Esophagus (tissue), 2 donors: ENCODE measurements around the gene EGFR. TPM values are rescaled to one million over a fixed set of nuclear protein-coding genes. Genes with fewer than 3 reads are reported as not detected.

Experiments used
- H3K27ac ChIP-seq, 2 donors: one replicate each; pipeline ENCODE4 v1.5.1; 2013; ENCODE audit warnings: low read depth in 2 of 2, mild to moderate bottlenecking in 2 of 2, inconsistent platforms in 1 of 2, low read length in 1 of 2, moderate library complexity in 1 of 2
- H3K27me3 ChIP-seq, 2 donors: one replicate each; pipeline ENCODE4 v1.6.1; 2013; ENCODE audit warnings: low read length in 2 of 2, control low read depth in 1 of 2, mild to moderate bottlenecking in 1 of 2; ENCODE audit not compliant: insufficient read depth in 2 of 2, control insufficient read depth in 1 of 2
- H3K36me3 ChIP-seq, 2 donors: one replicate each; pipeline ENCODE4 v1.6.1; 2013; ENCODE audit warnings: low read length in 1 of 2; ENCODE audit not compliant: control insufficient read depth in 2 of 2, insufficient read depth in 2 of 2
- H3K4me1 ChIP-seq, 2 donors: one replicate each; pipeline ENCODE4 v1.6.1; 2013; ENCODE audit warnings: low read length in 1 of 2; ENCODE audit not compliant: control insufficient read depth in 2 of 2, insufficient read depth in 2 of 2
- H3K4me3 ChIP-seq, 2 donors: one replicate each; pipeline ENCODE4 v1.5.1; 2013; ENCODE audit warnings: low read length in 2 of 2, mild to moderate bottlenecking in 2 of 2, low read depth in 1 of 2, moderate library complexity in 1 of 2
- H3K9me3 ChIP-seq, 2 donors: one replicate each; pipeline ENCODE4 v1.6.1; 2013; ENCODE audit warnings: mild to moderate bottlenecking in 2 of 2, low read depth in 1 of 2, low read length in 1 of 2, moderate library complexity in 1 of 2; ENCODE audit not compliant: control insufficient read depth in 2 of 2, insufficient read depth in 1 of 2
- WGBS, 2 donors: extraction: QIAGEN DNeasy Blood & Tissue Kit; methylation state at CpG; one replicate each; pipeline ENCODE4 v1.1.7; 2013; 5-methylcytosine and 5-hydroxymethylcytosine counted together
- polyA plus RNA-seq, 2 donors: library from polyadenylated mRNA; stranded (reverse); fragments of 200-250 nt; gene quantifications; one replicate each; pipeline ENCODE4 v1.2.3, GENCODE V29; 2013
- donor health status: healthy with polysubstance abuse.
- donor health status: Bipolar disorder and iron deficiency.

EGFR gene
- polyA plus RNA-seq, 2 donors: 12.8 to 16.1 TPM

DNA sequence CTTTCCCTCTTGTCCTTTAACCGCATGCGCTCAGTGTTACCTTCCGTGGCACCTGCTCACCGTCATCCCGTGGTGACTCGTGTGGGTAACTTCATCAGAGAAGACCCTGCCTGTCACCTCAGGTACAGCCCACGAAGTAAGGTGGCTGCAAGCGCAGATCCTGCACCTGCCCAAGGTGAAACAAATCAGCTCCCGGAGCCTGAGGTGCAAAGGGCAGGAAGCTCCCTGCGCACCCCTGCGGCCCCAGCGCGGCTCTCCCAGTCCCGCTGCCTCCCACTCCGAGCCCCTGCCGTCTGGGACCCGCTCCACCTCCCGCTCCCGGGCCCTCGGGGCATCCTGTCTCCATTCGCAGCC, 235.4 kb downstream of the EGFR start:
- Histone ChIP-seq H3K36me3 (no peaks in the 10 kb centered on the region), H3K9me3 (no peaks in the 10 kb centered on the region), H3K27me3 (no peaks in the 10 kb centered on the region), H3K4me3 (peak overlapping the region; percentile 59 to 63), H3K27ac (no peak overlapping the region), H3K4me1 (peaks cover 0 to 7% of the 10 kb centered on the region in 2 donors)
- WGBS, 2 donors: 29 to 33% methylated on average over 21 of the region's 21 CpGs

DNA sequence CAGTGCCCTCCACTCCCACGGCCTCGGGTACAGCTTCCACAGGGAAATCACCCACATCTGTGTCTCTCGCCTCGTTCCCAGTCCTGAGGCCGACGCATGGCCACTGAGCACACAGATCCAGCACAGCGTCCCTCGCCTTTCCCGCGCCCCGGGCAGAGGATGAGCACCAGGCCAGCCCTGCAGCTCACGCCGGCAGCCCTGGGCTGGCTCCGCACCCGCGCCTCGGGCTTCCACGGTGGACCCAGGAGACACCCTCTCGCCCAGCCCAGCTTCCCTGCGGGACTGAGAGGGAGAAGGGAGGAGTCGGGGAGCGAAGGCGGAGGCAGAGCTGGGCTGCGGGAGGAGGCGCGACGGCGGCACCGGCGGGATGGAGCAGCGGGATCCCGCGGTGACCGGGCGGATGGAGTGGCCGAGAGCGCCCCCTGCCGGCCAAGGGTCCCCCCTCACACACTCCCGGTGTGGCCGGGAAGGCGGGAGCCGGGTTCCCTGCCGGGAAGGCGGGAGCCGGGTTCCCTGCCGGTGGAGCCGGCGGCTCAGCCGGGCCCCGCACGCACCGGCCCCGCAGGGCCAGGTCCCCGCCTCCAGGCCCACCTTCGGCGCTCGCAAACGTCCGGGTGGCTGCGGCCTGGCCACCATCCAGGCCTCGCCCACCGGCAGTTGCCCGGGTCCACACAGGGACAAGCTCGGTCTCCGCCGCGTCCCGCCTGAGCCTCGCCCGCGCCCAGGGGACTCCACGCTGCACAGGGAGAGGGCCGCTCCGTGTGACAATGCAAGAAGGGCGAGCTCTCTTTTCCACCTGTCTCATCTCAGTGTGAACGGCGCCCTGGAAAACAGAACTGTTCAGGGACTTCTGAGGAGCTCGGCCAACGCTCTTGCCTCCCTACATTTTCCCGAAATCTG, 236.0 kb downstream of the EGFR start:
- WGBS, 2 donors: 1% methylated on average over 58 to 80 of the region's 80 CpGs
- peak overlapping the region in 1 of 2 donors; percentile 25 for H3K27ac ChIP-seq
- peaks cover 0 to 7% of the 10 kb centered on the region in 2 donors for H3K4me1 ChIP-seq
- H3K4me3 ChIP-seq: peak overlapping the region; percentile 59 to 63
- H3K27me3 ChIP-seq: no peaks in the 10 kb centered on the region
- H3K9me3 ChIP-seq: no peaks in the 10 kb centered on the region
- no peaks in the 10 kb centered on the region for H3K36me3 ChIP-seq

DNA sequence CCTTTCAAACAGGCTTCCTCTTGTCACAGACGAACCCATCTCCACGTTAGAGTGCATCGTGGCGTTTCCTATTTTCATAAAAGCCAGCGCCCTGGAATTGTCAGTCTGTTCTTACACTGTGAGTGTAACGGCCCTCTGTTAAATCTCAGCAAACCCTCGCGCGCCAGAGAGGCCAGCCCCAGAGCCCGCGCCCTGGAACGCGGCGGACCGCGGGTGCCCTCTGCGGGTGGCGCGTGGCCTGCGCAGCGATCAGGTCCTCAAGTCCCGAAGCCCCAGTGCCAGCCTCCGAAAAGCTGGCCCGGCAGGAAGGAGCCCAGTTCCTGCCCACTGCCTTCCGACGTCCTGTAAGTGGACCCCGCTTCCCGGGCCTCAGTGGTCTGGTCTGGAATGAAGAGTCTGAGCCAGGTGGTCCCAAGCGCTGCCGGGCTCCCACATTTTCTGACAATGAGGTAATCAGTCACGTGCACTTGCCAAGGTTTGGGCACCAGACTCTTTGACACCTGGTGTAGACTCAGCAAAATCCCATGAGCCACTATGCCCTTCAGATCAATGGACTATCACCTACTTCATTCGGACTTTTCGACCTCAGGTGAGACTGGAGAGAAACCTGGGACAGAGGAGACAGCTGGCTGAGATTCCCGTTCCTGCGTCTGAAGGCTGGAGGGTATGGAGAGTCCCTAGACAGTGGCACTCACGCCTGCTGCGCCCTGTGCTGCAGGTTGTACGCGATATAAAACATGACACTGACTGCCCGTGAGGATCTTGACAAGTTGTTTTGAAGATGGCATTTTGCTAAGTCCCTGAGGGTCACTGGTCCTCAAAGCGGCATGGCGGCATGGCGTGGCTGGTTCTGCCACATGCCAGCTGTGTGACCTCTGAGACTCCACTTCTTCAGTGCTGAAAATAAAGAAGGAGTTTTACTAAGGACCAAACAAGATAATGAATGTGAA, 237.0 kb downstream of the EGFR start:
- no peaks in the 10 kb centered on the region for H3K27me3 ChIP-seq
- H3K4me3 ChIP-seq: peak overlapping the region; percentile 59 to 63
- H3K36me3 ChIP-seq: no peaks in the 10 kb centered on the region
- no peaks in the 10 kb centered on the region for H3K9me3 ChIP-seq
- peaks cover 0 to 7% of the 10 kb centered on the region in 2 donors for H3K4me1 ChIP-seq
- 19 to 20% methylated on average over 43 of the region's 43 CpGs for WGBS, 2 donors
- H3K27ac ChIP-seq: peak overlapping the region in 1 of 2 donors; percentile 25

GRCh38 chr7:55258631-55259030, 239.8 kb downstream of the EGFR start:
- H3K36me3 ChIP-seq: no peaks in the 10 kb centered on the region
- no peak overlapping the region for H3K27ac ChIP-seq
- no peaks in the 10 kb centered on the region for H3K9me3 ChIP-seq
- no peaks in the 10 kb centered on the region for H3K27me3 ChIP-seq
- H3K4me3 ChIP-seq: no peak overlapping the region
- H3K4me1 ChIP-seq: peaks cover 0 to 7% of the 10 kb centered on the region in 2 donors
- WGBS, 2 donors: 82 to 83% methylated on average over 9 of the region's 9 CpGs

DNA sequence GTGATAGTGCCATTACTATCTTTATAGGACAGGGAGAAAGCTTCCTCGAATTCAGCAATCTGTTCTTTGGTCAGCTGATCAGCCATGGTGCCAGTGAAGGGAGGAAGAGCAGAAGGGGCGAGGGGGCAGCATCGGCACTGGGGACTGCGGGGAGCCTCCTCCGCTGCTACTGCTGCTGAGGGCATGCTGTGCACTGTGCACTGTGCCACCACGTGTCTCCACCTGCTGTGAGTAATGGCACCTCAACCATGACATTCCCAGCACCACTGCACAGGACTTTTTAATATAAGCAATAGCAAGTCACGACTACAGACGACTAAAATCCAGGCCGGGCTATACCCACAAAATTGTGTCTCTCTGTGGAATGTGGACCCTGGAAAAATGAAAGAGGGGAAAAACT, 241.4 kb downstream of the EGFR start:
- Histone ChIP-seq H3K4me1 (no peaks in the 10 kb centered on the region), H3K27me3 (no peaks in the 10 kb centered on the region), H3K36me3 (no peaks in the 10 kb centered on the region), H3K4me3 (no peak overlapping the region), H3K27ac (no peak overlapping the region), H3K9me3 (no peaks in the 10 kb centered on the region)
- WGBS, 2 donors: 85% methylated on average over 9 of the region's 9 CpGs

- H3K27ac ChIP-seq: no peak overlapping the region
- no peaks in the 10 kb centered on the region for H3K4me1 ChIP-seq
- H3K9me3 ChIP-seq: no peaks in the 10 kb centered on the region
- no peak overlapping the region for H3K4me3 ChIP-seq
- no peaks in the 10 kb centered on the region for H3K36me3 ChIP-seq
- WGBS, 2 donors: 61 to 93% methylated on average over 3 of the region's 3 CpGs
- H3K27me3 ChIP-seq: no peaks in the 10 kb centered on the region
These were observed 242.0 kb downstream of the EGFR start for GRCh38 chr7:55260676-55261385.
